Loucy (cell line): Measurements from ENCODE around the gene DGKQ.

Source experiments
- H2AFZ ChIP-seq: fragments of 200-600 bp; sonication (generic); 2 replicates; pipeline ENCODE4 v1.6.0; 2016; ENCODE audit warnings: antibody characterized with exemption, mild to moderate bottlenecking, low read length, moderate library complexity
- H3F3A ChIP-seq: fragments of 200-600 bp; 2 replicates; pipeline ENCODE4 v1.6.0; 2016; ENCODE audit warnings: antibody characterized with exemption, low read depth, mild to moderate bottlenecking
- H3K27me3 ChIP-seq: fragments of 200-600 bp; sonication (generic); 2 replicates; pipeline ENCODE4 v1.6.1; 2014; ENCODE audit warnings: low read length, mild to moderate bottlenecking; ENCODE audit not compliant: insufficient read depth, poor library complexity, severe bottlenecking
- H3K36me3 ChIP-seq: fragments of 200-600 bp; sonication (generic); 2 replicates; pipeline ENCODE4 v1.6.1; 2016; ENCODE audit warnings: low read length; ENCODE audit not compliant: insufficient read depth
- H3K4me1 ChIP-seq: fragments of 200-600 bp; sonication (generic); 2 replicates; pipeline ENCODE4 v1.5.1; 2014; ENCODE audit warnings: low read length, mild to moderate bottlenecking; ENCODE audit not compliant: insufficient read depth, poor library complexity, severe bottlenecking
- H3K4me2 ChIP-seq: fragments of 200-600 bp; sonication (generic); 2 replicates; pipeline ENCODE4 v1.6.0; 2014; ENCODE audit warnings: antibody characterized with exemption, low read length, low read depth, mild to moderate bottlenecking; ENCODE audit not compliant: poor library complexity, severe bottlenecking
- H3K4me3 ChIP-seq: fragments of 200-600 bp; sonication (generic); 2 replicates; pipeline ENCODE4 v1.5.1; 2014; ENCODE audit warnings: low read length, mild to moderate bottlenecking, mixed read lengths; ENCODE audit not compliant: poor library complexity, severe bottlenecking
- H3K79me2 ChIP-seq: fragments of 200-600 bp; sonication (generic); 2 replicates; pipeline ENCODE4 v1.6.1; 2014; ENCODE audit warnings: low read length; ENCODE audit not compliant: insufficient read depth
- H3K9ac ChIP-seq: fragments of 200-600 bp; sonication (generic); 2 replicates; pipeline ENCODE4 v1.6.0; 2014; ENCODE audit warnings: mild to moderate bottlenecking, low read depth, low read length, moderate library complexity; ENCODE audit not compliant: poor library complexity, severe bottlenecking
- H3K9me2 ChIP-seq: fragments of 200-600 bp; sonication (generic); replicated peaks from 2 replicates; pipeline ENCODE4 v1.6.1; 2016; ENCODE audit warnings: low read depth, low read length, mixed read lengths
- H3K9me3 ChIP-seq: fragments of 200-600 bp; sonication (generic); 2 replicates; pipeline ENCODE4 v1.6.1; 2014; ENCODE audit warnings: mild to moderate bottlenecking, antibody characterized with exemption, low read length, low read depth; ENCODE audit not compliant: insufficient read depth
- H4K20me1 ChIP-seq: fragments of 200-600 bp; sonication (generic); 2 replicates; pipeline ENCODE4 v1.6.0; 2014; ENCODE audit warnings: antibody characterized with exemption, low read length, mild to moderate bottlenecking; ENCODE audit not compliant: insufficient read depth, poor library complexity, severe bottlenecking
- CTCF ChIP-seq: fragments of 200-600 bp; sonication (generic); conservative IDR thresholded peaks from 2 replicates; pipeline ENCODE4 v1.5.1; 2014; ENCODE audit warnings: mild to moderate bottlenecking, antibody characterized with exemption, low read length
- EZH2phosphoT487 ChIP-seq: fragments of 200-600 bp; IDR thresholded peaks from 2 replicates; pipeline ENCODE4 v1.6.1; 2018; ENCODE audit warnings: antibody characterized with exemption, mild to moderate bottlenecking, moderate library complexity, borderline replicate concordance

Gene DGKQ

GRCh38 chr4:973431-974397 is at the start of gene DGKQ:
Gene DGKQ, minus strand, starts transcription at chr4:973569. Its CDS starts 87 bp downstream, at chr4:973482.
- Histone ChIP-seq H3F3A (no peaks in the 10 kb centered on the region), H2AFZ (peak within 1 kb of the TSS; percentile 87; the same call in 1 of the 2 replicates), H3K27me3 (no peaks in the 10 kb centered on the region), H3K9me2 (no peaks in the 10 kb centered on the region), H3K4me3 (peak within 1 kb of the TSS; percentile 82), H3K4me1 (peaks cover 32% of the 10 kb centered on the region), H3K9ac (peak within 1 kb of the TSS; percentile 68), H3K4me2 (peak within 1 kb of the TSS; percentile 87), H3K9me3 (no peaks in the 10 kb centered on the region), H4K20me1 (no peaks in the 10 kb centered on the region), H3K36me3 (no peaks in the 10 kb centered on the region), H3K79me2 (peaks cover 11% of the 10 kb centered on the region; the same call in 1 of the 2 replicates)
- no peak for TF ChIP-seq EZH2phosphoT487
- TF ChIP-seq CTCF, result no peak

GRCh38 chr4:1022739-1023066 is 49.3 kb upstream of the DGKQ start:
- no peak overlapping the region for H3K4me3 ChIP-seq
- no peaks in the 10 kb centered on the region for H3F3A ChIP-seq
- no peaks in the 10 kb centered on the region for H3K27me3 ChIP-seq
- peaks cover 17% of the 10 kb centered on the region; the same call in 1 of the 2 replicates for H3K36me3 ChIP-seq
- no peak overlapping the region for H2AFZ ChIP-seq
- H3K4me2 ChIP-seq, result no peak overlapping the region
- TF ChIP-seq CTCF, result no peak
- no peak for TF ChIP-seq EZH2phosphoT487
- H3K4me1 ChIP-seq, result no peaks in the 10 kb centered on the region
- no peaks in the 10 kb centered on the region for H3K9me2 ChIP-seq
- peaks cover 7% of the 10 kb centered on the region for H4K20me1 ChIP-seq
- no peaks in the 10 kb centered on the region for H3K79me2 ChIP-seq
- no peaks in the 10 kb centered on the region for H3K9me3 ChIP-seq
- no peak overlapping the region for H3K9ac ChIP-seq

GRCh38 chr4:1022051-1022738 is 48.8 kb upstream of the DGKQ start:
- peaks cover 8% of the 10 kb centered on the region for H4K20me1 ChIP-seq
- no peak overlapping the region for H3K9ac ChIP-seq
- no peaks in the 10 kb centered on the region for H3K4me1 ChIP-seq
- no peak overlapping the region for H2AFZ ChIP-seq
- H3K27me3 ChIP-seq, result no peaks in the 10 kb centered on the region
- peaks cover 17% of the 10 kb centered on the region; the same call in 1 of the 2 replicates for H3K36me3 ChIP-seq
- H3K79me2 ChIP-seq, result no peaks in the 10 kb centered on the region
- H3K9me3 ChIP-seq, result no peaks in the 10 kb centered on the region
- no peaks in the 10 kb centered on the region for H3F3A ChIP-seq
- no peak overlapping the region for H3K4me2 ChIP-seq
- TF ChIP-seq CTCF (no peak), EZH2phosphoT487 (no peak)
- no peaks in the 10 kb centered on the region for H3K9me2 ChIP-seq
- H3K4me3 ChIP-seq, result no peak overlapping the region
